Fibroblast of villous mesenchyme (primary cell): ENCODE results near the gene C2CD4C. TPM values are rescaled to one million over a fixed set of nuclear protein-coding genes. Genes with fewer than 3 reads are reported as not detected.

Experiments
- DNase-seq: peaks from one replicate; pipeline ENCODE4 v3.0.0-alpha.2; 2010; ENCODE audit warnings: low read depth
- H3K4me3 ChIP-seq: 2 replicates; pipeline ENCODE4 v1.5.1; 2011; ENCODE audit warnings: low read depth, mild to moderate bottlenecking, low read length
- CTCF ChIP-seq: IDR thresholded peaks from 2 replicates; pipeline ENCODE4 v1.5.1; 2012; ENCODE audit warnings: low read depth, mild to moderate bottlenecking, low read length; ENCODE audit not compliant: insufficient read depth
- total RNA-seq: library from RNA; depleted of rRNA; stranded (reverse); fragments of >200 nt; gene quantifications from 2 replicates; pipeline ENCODE4 v1.2.3, GENCODE V29; 2012

C2CD4C gene
- total RNA-seq, 1 donor = not detected

- H3K4me3 ChIP-seq = no peak overlapping the region
- DNase-seq = no peak
- TF ChIP-seq CTCF = no peak
Measured at GRCh38 chr19:376111-376470, 32.9 kb downstream of the C2CD4C start.

DNA sequence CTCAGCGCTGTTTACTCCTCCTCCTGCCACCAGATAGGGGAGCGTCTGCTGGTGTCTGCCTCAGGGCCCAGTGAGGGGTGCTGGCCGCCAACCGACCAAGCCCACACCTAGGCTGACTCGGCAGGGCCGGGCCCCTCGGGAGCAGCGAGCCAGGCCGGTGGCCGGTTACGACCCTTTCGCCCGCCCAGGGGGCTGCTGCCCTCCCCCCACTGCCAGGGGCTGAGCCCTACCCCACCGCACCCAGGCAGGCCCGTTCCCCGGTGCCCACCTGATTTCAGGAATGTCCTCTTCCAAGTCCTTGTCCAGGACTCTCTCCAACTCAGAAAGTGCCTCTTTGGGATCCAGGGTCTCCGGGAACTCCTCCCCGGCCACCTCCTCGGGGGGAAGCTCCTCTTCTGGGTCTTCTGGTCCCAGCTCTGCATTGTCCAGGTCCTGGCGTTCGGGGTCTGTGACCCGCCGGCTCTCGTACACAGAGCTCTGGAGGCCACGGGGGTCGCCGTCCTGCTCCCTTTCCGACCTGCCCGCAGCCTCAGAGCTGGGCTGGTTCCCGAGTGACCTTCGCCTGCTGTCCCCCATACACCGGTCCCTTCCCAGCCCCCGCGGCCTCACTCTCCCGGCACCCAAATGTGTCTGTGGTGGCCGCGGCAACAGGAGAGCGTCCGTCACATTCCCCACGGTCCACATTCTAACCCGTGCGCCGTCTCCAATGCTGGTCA, 33.4 kb downstream of the C2CD4C start:
- no peak for DNase-seq
- TF ChIP-seq CTCF = no peak
- no peak overlapping the region for H3K4me3 ChIP-seq

GRCh38 chr19:374886-375235, 34.1 kb downstream of the C2CD4C start:
- no peak for DNase-seq
- H3K4me3 ChIP-seq = no peak overlapping the region
- TF ChIP-seq CTCF = no peak

- no peak for TF ChIP-seq CTCF
Measured at GRCh38 chr19:374183-374885, 34.6 kb downstream of the C2CD4C start.

DNA sequence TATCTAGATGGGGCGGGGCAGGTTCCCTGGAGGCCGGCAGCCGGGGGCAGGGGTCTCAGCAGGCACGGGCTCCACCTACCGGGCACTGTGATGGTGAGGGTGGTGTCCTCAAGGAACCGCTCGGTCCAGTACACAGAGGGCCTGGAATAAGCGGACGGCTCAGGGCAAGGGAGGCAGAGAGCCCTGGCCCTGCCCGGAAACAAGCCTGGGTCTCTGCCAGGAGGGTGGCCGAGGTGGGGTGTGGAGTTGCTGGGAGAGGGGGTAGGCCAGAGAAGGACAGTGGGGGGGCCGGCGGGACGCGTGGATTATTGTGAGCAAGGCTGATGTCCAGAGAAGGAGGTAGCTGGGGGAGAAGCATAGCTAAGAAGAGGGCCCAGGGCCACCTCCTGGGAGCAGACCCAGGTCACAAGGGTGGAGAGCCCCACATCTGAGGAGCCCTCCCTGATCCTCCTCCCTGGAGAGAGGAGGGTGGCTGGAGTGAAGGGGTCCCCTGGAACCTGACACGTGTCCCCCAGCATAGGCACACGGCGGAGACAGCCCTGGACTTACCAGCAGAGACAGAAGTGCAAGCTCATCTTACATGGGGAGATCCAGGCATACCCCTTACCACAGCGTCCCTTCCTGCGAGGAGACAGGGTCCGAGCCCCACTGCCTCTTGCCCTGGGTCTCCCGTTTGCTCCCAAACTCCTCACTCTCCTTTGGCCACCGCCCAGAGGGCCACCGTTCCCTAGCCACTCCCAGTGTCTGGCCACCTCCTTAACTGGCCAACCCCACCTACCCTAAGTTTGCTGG, 35.4 kb downstream of the C2CD4C start:
- no peak for TF ChIP-seq CTCF
- no peak overlapping the region for H3K4me3 ChIP-seq
- no peak for DNase-seq

More at GRCh38 chr19:374183-374885, 34.6 kb downstream of the C2CD4C start:
- no peak for DNase-seq
- H3K4me3 ChIP-seq = no peak overlapping the region

DNA sequence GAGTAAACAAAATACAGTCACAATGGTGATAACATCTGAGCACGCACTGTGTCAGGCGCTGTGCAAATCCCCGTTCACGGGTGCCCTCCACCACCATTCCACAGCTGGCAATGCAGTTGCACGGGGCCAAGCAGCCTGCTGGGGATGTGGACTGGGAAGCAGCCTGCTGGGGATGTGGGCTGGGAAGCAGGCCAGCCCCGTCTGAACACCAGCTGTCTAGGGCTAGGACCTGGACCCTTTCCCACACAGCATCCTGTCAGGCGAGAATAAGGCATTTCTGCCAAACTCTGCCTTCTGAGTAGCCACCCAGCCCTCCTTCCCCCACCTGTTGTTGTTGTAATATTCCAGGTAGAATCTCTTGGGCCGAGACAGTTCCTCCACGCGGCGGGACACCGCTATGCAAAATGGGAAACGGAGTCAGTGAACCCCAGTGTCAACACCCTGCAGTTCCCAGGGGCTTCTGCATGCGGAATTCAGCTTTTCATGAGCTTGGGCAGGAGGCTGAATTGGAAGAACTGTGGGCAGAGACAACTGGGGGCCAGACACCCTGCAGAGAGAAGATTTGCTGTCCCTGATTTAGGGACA, 36.5 kb downstream of the C2CD4C start:
- H3K4me3 ChIP-seq = no peak overlapping the region
- peak; percentile 48 for DNase-seq
- TF ChIP-seq CTCF = no peak
